Measurements from ENCODE around the gene NRXN2.

NRXN2 gene

GRCh38 chr11:64734811-64735724, 12.1 kb upstream of the NRXN2 start:
- no peak overlapping the region for H3K4me3 ChIP-seq (ENCODE audit: low read length)
- no peaks in the 10 kb centered on the region for H3K4me1 ChIP-seq (ENCODE audit: control insufficient read depth, low read length)
- no peak overlapping the region for H3K27ac ChIP-seq (ENCODE audit: low read depth, low read length)
- peaks cover 58% of the 10 kb centered on the region for H3K36me3 ChIP-seq (ENCODE audit: control insufficient read depth, low read length)
- H4K20me1 ChIP-seq (ENCODE audit: control insufficient read depth, insufficient read depth, low read depth, low read length) = no peaks in the 10 kb centered on the region
- no peaks in the 10 kb centered on the region for H3K27me3 ChIP-seq (ENCODE audit: control insufficient read depth, low read length)
- no peaks in the 10 kb centered on the region for H3K9me2 ChIP-seq (replicated peaks; ENCODE audit: control insufficient read depth, low read length)
- no peak for TF ChIP-seq EZH2phosphoT487 (IDR thresholded peaks at IDR 0.05; ENCODE audit: borderline replicate concordance, low read length)
- TF ChIP-seq CTCF (IDR thresholded peaks at IDR 0.05; ENCODE audit: low read depth, low read length, poor library complexity, severe bottlenecking) = no peak
- H3K9me3 ChIP-seq (ENCODE audit: control insufficient read depth, insufficient read depth, low read length) = no peaks in the 10 kb centered on the region
- no peaks in the 10 kb centered on the region for H3K79me2 ChIP-seq (ENCODE audit: control insufficient read depth, low read length)
- no peaks in the 10 kb centered on the region for H3F3A ChIP-seq (ENCODE audit: control insufficient read depth, insufficient read depth)
- no peak overlapping the region for H3K4me2 ChIP-seq (ENCODE audit: low read length)

- Histone ChIP-seq H3K27me3 (ENCODE audit: control insufficient read depth, low read length) (no peaks in the 10 kb centered on the region), H3K4me1 (ENCODE audit: control insufficient read depth, low read length) (no peaks in the 10 kb centered on the region), H3K79me2 (ENCODE audit: control insufficient read depth, low read length) (no peaks in the 10 kb centered on the region), H3F3A (ENCODE audit: control insufficient read depth, insufficient read depth) (no peaks in the 10 kb centered on the region), H3K4me3 (ENCODE audit: low read length) (no peak overlapping the region), H3K4me2 (ENCODE audit: low read length) (no peak overlapping the region), H3K36me3 (ENCODE audit: control insufficient read depth, low read length) (peaks cover 45% of the 10 kb centered on the region), H4K20me1 (ENCODE audit: control insufficient read depth, insufficient read depth, low read depth, low read length) (no peaks in the 10 kb centered on the region), H3K9me2 (replicated peaks; ENCODE audit: control insufficient read depth, low read length) (no peaks in the 10 kb centered on the region), H3K27ac (ENCODE audit: low read depth, low read length) (no peak overlapping the region), H3K9me3 (ENCODE audit: control insufficient read depth, insufficient read depth, low read length) (no peaks in the 10 kb centered on the region)
- TF ChIP-seq EZH2phosphoT487 (IDR thresholded peaks at IDR 0.05; ENCODE audit: borderline replicate concordance, low read length) (no peak), CTCF (IDR thresholded peaks at IDR 0.05; ENCODE audit: low read depth, low read length, poor library complexity, severe bottlenecking) (no peak)
Observed at GRCh38 chr11:64731601-64732000, 8.6 kb upstream of the NRXN2 start.

- no peak overlapping the region for H3K4me3 ChIP-seq (ENCODE audit: low read length)
Observed at GRCh38 chr11:64729851-64730382, 6.9 kb upstream of the NRXN2 start.

More at GRCh38 chr11:64729851-64730382, 6.9 kb upstream of the NRXN2 start:
- no peaks in the 10 kb centered on the region for H4K20me1 ChIP-seq (ENCODE audit: control insufficient read depth, insufficient read depth, low read depth, low read length)
- H3K27ac ChIP-seq (ENCODE audit: low read depth, low read length) = no peak overlapping the region
- H3K9me3 ChIP-seq (ENCODE audit: control insufficient read depth, insufficient read depth, low read length) = no peaks in the 10 kb centered on the region
- H3K27me3 ChIP-seq (ENCODE audit: control insufficient read depth, low read length) = no peaks in the 10 kb centered on the region
- H3F3A ChIP-seq (ENCODE audit: control insufficient read depth, insufficient read depth) = no peaks in the 10 kb centered on the region
- H3K36me3 ChIP-seq (ENCODE audit: control insufficient read depth, low read length) = peaks cover 29% of the 10 kb centered on the region
- no peak overlapping the region for H3K4me2 ChIP-seq (ENCODE audit: low read length)
- H3K9me2 ChIP-seq (replicated peaks; ENCODE audit: control insufficient read depth, low read length) = no peaks in the 10 kb centered on the region
- H3K79me2 ChIP-seq (ENCODE audit: control insufficient read depth, low read length) = no peaks in the 10 kb centered on the region
- no peak for TF ChIP-seq EZH2phosphoT487 (IDR thresholded peaks at IDR 0.05; ENCODE audit: borderline replicate concordance, low read length)
- no peak for TF ChIP-seq CTCF (IDR thresholded peaks at IDR 0.05; ENCODE audit: low read depth, low read length, poor library complexity, severe bottlenecking)
- no peaks in the 10 kb centered on the region for H3K4me1 ChIP-seq (ENCODE audit: control insufficient read depth, low read length)
